Vagina (tissue), 2 donors: ENCODE data around the gene IL17RC.

Experiments
- CTCF ChIP-seq, 3 experiments: fragments of 450-650 bp in 2 of 3; fragments of 200-600 bp in 1 of 3; sonication (generic) in 1 of 3; IDR thresholded peaks; one replicate each; pipeline ENCODE4 v1.5.1; 2017 to 2019; ENCODE audit warnings: antibody characterized with exemption in 3 of 3, mild to moderate bottlenecking in 2 of 3, moderate library complexity in 2 of 3
- POLR2A ChIP-seq, 2 donors: fragments of 450-650 bp; IDR thresholded peaks; one replicate each; pipeline ENCODE4 v1.6.1; 2017; ENCODE audit warnings: antibody characterized with exemption in 2 of 2, mild to moderate bottlenecking in 2 of 2, moderate library complexity in 2 of 2

DNA sequence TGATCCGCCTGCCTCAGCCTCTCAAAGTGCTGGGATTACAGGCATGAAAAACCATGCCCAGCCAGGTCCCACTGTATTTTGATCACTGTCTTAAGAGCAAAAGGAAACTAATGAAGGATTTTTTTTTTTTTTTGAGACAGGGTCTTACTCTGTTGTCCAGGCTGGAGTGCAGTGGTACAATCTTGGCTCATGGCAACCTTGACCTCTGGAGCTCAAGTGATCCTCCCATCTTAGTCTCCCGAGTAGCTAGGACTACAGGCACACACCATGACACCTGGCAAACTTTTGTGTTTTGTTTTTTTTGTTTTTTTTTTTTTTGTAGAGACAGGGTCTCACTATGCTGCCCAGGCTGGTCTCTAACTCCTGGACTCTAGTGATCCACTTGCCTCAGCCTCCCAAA is 63.4 kb downstream of the IL17RC start:
- no peak for TF ChIP-seq CTCF (IDR thresholded peaks at IDR 0.05)
- TF ChIP-seq POLR2A (IDR thresholded peaks at IDR 0.05): no peak
